NCI-H82 (cell line): Measurements from ENCODE around the gene SHMT2.
A peak's percentile ranks its signal among the peaks of the same experiment; 100 is the strongest.

Source experiments
- DNase-seq: peaks from one replicate; lab custom pipeline; 2025; lab: John Stamatoyannopoulos, UW

Gene SHMT2

DNA sequence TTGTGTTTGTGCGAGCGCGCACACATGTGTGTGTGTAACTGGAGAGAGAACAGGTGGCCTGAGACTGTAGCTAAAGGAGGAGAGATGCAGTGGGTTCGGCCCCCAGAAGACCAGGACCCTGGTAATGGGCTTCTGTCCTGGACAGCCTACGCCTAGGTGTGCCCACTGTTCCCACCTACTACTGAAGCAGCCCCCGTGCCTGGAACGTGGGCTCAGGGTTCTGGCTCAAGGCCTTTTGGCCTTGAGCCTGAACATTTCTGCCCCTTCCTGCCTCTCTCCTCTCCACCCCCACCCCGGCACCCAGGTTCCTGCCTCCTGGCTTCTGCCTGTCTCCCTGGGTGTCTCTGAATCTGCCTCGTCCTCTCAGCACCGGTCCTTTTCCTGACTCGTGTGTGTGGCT is 14.4 kb upstream of the SHMT2 start:
- no peak for DNase-seq

DNA sequence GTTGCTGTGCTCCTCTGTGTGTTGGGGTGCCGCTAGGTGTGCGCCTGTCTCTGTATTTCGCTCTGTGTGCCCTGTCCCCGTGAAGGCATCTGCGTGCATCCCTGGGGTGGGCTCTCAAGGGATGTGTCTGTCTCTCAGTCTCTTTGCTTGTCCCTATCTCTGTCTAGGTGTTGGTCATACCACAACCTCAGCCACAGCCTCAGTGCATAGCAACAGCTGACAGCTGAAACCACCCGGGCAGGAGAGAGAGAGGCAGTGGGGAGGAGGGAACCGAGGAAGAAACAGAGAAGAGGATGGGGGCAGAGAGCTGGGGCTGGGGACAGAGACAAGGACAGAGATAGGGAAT is 13.9 kb upstream of the SHMT2 start:
- DNase-seq: no peak

DNA sequence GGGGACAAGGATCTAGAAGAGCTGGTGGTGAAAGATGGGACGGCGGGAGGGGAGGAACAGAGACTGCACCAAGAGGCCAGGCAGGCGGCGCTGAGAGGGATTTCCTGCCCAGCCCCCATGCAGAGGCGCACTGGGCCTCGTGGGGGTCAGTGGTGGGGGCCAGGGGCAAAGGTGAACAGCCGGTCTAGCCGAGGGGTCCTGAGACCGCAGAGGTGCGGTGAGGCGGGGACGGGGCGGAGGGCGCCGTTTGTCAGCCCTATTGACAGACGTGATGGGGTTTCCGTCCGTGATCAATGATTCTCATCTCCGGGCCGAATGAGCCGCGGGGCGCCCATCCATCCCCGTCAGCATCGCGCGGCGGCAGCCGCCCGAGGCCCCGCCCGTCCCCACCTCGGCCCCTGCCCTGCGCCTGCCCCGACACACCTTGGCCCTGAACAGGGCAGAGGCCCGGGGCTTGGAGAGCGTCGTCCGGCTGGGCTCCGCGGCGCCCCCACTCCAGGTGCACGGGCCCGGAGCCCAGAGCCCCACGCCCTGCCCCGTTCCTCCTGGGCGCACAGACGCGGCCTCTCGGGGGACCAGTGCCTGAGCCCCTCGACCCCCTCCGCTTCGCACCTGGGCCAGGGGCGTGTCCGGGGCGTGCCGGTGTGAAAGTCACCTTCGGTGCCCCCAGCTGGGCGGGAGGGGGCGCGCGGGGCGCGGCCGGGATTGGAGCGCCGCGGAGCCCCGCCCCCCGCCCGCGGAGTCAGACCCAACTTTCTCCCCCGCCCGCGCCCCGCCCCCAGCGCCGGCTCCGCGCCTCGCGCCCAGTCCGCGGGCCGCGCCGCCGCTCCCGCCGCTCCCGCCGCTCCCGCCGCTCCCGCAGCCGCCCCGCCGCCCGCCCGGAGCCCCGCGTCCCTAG is 13.2 kb upstream of the SHMT2 start, which contains the start of gene NXPH4:
TSS of gene NXPH4 (plus strand) at position 781 of the 898 bp plus-strand sequence. CDS start 176 bp downstream, outside the sequence.
- peak; percentile 79 for DNase-seq

DNA sequence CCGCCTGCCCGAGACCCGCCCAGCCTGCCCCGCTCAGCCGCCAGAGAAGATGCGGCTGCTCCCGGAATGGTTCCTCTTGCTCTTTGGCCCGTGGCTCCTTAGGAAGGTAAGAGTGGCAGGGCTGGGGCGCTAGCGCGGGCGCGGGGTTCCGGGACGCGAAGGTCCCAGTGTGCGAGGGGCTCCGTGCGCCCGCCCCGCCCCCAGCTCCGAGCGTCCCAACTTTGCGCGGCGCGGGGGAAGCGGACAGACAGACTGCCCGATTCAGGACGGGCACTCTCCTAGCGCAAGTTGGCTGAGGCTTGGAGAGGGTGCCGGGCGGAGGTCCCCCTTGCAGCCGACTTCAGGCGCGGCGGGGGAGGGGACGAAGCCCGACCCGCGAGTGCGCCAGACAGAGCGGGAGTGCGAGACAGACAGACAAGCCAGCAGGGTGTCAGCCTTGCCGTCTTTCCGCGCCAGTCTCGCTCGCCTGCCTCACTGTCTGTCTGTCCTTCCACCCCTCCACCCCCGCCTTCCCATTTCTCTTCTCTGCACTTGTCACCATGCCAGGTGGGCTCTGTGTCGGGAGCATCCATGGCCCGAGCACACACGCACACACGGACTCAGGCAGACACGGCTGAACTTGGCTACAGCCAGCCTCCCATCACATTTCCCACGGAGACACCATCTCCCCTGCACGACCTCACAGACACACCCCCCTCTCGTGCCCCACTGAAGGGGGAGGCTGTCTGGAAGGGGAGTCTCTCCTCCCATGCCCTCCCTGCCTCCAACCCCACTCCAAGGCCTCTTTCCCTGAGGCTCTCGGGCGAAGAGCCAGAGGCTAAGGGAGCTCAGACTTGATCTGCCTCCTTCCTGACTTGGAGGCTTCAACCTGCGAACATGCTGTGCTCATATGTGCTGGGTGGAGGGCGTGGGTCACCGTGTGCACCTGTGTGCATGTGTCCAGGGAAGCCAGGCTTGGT is 12.3 kb upstream of the SHMT2 start:
- peak; percentile 67 for DNase-seq

DNA sequence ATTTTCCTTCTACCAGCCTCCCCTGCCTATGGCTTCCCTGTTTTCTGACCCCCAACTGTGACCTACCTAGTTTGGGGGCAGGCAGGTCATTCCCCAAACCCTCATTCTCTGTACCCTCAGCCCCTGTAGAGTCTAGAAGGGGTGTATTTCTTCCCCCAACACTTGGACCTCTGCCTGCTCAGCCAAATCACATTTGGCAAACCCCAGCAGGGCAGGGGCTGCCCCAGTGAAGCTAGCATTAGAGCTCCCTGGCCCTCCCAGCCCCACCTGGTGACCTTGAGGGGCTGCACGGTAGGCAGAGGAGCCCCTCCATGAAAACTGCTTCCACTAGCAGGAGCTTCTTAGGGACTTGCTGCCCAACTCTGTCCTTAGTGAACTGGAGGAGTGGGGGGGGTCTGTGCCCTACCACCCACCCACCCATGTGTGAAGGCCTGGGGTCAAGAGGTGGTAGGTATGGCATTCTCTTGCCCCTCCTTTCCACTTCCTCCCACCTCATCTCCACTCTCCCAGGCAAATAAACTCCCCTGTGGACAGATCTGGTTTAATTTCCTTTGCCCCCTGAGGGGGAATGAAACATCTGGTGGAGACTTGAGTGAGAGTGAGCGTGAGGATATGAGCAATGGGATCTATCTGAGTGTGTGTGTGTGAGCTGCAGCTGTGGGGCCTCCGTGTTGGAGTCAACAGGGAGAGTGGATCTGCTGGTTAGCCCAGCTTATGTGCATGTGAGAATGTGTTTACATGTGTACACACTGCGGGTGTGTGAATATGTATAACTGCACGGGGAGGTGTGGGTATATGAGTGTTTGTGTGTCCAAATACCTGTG is 11.3 kb upstream of the SHMT2 start:
- DNase-seq: peak; percentile 71

DNA sequence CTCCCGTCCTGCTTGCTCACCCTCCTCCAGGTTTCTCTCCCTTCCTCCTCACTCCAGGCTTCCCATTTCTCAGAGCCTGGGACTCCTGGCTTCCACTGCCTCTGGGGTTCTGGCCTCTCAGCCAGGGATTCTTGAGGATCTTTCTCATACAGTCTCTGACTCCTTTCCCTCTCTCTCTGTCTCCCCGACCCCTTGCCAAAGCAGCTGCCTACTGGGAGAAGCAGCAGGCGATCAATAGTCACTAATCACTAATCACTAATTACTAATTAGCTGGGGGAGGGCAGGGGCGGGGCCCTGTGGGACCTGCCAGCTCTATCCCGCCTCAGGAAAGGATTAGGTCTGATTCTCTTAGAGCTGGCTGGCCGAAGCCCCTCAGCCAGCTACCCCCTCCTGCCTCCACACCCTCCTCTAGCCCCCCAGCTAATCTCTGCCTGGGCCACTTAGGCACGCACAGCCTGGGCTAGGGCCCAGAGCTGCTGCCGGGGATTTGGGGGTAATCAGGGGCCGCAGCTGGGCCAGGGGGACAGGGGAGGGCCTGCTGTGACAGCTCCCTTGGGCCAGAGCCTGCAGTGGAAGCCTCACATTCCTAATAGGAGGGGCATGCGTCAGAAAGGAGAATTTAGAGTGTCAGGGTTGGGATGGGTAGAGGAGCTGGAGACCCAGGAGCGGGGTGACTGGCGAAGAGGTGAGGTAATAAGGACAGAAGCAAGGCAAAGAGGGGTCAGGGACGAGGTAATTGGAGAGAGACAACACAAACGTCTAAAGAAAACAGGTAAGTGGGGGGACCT is 10.1 kb upstream of the SHMT2 start:
- peak; percentile 99 for DNase-seq

DNA sequence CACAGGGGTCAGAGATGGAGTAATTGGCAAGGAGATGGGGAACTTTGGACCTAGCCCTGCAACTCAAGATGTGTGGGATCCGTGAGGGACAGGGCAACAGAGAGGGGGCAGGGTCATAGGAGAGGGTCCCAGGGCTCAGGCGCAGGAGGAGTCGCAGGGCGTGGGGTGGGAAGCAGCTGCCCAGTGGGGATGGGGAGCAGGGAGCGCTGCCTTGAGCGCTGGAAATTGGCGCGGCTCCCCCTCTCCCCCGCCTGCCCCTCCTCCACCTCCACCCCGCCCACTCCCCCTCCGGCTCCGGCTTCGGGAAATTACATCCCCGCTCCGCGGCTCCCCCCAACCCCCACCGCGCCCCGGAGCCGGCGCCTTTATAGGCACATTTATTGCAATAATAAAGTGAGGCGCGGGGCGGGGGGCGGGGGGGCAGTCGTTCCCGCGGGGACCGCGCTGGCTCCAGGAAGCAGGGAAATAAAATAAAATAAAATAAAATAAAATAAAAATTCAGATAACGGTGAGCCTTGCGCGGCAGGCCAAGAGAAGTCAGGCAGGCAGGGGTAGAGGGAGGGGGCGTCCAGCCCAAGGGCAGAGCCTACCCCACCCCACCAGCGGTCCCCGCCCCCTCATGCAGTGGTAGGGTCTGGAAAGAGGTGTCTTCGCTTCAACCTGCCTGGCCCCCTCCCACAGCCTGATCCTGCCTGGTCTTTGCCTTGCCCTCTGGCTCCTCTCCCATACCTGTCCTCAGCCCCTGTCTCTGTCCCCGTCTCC is 9.3 kb upstream of the SHMT2 start:
- DNase-seq: peak; percentile 68

DNA sequence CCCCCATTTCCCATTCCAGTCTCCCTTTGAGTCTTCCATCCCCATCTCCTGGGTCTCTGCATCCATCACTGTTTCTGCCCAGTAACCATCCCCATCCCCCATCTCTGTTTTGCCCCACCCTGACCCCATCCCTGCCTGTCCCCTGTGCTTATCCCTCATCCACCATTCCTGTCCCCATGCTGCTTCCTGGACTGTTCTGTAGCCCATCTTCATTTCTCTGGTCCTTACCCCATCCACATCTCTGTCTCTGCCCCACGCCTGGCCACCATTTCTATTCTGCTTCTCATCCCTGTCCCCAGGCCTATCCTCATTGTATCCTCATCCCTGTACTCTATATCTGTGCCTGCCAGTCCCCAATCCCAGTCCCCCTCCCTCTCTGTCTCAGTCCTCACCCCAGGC is 8.7 kb upstream of the SHMT2 start:
- DNase-seq: no peak

DNA sequence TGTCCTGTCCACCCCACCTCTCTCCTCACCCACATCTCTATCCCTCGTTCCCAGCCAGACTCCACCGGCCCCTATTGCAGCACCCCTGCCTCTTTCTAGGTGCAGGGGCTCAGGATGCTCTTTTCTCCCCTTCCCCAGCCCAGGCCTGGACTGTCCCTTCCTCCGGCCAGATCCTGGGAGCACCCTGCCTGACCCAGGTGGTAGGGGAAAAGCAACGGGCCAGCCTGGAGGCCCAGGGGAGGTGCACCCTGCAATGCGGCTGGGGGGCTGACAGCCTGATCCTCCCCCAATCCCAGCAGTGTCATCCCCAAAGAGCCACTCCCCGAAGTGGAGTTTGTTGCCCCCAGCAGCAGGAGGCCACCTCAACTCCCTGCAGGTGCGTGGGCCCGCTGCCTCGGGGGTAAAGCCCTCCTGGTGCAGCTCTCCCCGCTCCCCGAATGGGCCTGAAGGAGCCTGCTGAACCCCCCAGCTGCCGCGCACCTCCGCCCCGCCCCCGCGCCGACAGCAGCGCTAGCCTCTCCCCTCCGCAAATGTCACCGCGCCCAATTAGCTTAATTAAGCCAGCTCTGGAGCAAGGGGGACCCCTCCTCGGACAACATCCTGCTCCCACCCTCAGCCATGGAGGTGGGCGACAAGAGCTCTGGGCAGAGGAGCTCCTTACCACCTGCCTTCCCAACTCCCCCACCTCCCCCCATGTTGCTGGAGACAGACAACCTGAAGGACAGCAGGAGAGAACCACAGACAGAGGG is 8.2 kb upstream of the SHMT2 start:
- DNase-seq: peak; percentile 46

DNA sequence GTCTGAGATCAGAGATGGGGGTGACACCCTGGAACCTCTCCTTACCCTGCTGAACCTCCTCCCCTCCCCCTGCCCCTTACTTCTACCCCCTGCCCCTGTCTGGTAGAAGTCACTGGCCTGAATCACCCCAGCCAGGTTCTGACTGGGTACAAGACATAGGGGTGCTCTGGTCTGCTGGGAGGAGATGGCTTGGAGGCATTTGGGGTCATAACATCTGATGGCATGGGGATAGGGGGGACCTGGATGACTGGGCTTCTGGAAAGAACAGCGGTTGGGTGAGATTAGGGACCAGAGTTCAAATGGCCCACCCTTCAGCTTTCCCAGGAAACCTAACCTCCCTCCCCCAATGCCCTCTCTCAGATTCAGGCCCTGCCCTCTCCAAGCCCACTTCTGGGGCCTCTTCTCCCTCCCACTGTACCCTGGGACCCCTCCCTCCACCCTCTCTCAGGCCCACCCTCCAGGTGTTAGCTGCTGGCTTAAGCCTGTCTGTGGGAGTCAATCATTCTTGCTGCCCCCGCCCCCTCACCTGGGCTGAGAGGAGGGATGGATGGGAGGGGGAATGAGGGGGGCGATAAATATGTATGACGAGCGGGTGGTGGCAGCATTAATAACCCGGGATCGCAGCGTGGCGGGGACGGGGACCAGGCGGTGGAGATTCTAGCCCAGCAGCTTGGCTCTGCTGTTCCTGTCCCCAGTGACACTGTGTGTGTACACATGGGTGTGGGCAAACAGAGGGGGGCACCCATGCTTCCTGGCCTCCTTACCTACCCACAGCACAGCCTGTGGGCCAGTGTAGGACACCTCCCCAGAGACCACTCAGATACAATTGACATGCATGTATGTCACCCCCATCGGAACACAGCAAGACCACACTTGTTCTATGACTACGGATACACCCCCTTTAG is 7.0 kb upstream of the SHMT2 start:
- DNase-seq: peak; percentile 70

DNA sequence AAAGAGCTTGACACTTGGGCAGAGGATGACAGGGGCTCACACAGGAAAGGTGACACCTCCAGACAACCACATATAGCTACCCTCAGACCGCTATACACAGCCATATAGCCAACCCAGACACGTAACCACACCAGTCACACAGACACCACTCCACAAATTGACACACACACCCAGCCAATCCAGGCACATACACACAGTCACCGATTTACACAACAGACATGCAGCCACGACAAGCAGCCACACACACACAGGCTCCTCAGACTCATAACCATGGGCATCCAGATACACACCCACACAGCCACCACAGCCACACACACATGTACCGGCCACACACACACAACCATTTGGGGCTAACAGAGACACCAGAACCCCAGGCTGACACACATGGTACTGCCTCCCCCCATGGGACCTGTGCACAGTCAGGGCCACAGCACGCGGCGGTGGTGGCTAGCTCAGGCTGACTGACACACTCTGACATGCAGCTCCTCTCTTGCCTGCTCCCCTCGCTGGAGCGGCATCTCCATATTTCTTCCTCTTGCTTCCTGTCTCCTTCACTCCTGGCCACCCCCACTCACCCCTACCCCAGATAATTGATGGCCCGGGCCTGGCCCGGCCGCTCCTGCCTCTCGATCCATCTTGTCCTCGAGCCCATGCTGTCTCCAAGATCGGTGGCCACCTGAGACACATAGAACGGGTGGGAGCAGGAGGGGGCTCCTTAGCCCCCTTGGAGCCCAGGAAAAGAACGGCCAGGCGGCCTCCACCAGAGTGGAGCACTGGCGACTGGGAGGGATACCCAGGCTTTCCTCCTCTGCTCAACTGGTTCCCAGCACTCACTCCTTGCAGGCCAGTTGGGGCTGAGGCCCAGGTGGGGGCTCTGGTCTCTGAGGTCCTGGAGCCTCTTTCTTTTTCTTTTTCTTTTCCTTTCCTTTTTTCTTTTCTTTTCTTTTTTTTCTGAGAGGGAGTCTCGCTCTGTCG is 6.0 kb upstream of the SHMT2 start:
- DNase-seq: no peak

DNA sequence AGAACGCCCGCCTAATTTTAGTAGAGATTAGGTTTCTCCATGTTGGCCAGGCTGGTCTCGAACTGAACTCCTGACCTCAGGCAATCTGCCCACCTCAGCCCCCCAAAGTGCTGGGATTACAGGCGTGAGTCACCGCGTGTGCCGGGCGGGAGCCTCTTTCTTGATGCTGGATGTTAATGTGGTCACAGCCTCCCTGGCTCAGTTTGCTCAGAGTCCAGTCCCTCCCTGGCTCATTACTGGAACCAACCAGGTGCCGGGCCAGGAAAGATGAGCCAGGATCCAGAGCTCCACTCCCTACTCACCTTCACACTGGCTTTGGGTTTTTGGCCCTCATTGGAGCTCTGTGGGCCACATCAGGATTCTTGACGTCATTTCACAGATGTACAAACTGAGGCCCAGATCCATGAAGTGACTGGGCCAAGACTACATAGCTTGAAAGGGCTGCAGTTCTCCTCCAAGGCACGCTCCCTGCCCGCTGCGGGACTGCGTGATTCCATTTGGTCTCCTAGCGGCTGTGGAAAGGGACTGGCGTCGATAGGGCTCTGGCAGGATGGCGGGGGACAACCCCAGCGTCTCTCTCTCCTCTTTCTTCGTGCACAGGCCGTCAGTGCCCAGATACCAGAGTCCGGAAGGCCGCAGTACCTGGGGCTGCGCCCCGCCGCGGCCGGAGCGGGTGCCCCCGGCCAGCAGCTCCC is 5.1 kb upstream of the SHMT2 start:
- no peak for DNase-seq

DNA sequence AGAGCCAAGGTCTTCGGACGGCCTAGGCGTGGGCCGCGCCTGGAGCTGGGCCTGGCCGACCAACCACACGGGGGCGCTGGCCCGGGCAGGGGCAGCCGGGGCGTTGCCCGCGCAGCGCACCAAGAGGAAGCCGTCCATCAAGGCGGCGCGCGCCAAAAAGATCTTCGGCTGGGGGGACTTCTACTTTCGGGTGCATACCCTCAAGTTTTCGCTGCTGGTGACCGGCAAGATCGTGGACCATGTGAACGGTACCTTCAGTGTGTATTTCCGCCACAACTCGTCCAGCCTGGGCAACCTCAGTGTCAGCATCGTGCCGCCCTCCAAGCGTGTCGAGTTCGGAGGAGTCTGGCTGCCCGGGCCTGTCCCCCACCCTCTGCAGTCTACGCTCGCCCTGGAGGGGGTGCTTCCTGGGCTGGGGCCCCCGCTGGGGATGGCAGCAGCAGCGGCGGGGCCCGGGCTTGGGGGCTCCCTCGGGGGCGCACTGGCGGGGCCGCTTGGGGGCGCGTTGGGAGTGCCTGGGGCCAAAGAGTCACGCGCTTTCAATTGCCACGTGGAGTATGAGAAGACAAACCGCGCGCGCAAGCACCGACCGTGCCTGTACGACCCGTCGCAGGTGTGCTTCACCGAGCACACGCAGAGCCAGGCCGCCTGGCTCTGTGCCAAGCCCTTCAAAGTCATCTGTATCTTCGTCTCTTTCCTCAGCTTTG is 4.4 kb upstream of the SHMT2 start:
- peak; percentile 81 for DNase-seq

DNA sequence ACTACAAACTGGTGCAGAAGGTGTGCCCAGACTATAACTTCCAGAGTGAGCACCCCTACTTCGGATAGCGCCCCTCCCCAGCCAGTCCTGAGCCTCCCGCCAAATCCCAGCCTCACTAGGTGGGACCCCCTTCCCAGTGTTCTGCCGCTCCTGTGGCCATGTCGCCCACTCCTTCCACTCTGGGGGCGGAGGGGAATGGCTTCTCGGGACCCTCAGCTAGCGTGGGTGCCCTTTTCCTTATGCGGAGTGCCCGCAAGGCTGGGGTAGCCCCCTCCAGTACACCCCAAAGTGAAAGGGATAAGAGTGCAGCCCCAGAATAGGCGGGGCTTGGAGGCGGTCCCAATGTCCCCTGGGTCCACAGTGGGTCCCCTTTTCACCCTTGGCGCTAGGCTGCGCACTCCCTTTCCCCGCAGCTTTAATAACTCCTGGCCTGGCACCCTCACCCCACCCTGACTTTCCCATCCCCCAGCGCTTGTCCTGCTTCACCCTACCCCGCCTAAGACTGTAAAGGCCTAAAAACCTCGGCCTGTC is 3.8 kb upstream of the SHMT2 start:
- DNase-seq: peak; percentile 52

DNA sequence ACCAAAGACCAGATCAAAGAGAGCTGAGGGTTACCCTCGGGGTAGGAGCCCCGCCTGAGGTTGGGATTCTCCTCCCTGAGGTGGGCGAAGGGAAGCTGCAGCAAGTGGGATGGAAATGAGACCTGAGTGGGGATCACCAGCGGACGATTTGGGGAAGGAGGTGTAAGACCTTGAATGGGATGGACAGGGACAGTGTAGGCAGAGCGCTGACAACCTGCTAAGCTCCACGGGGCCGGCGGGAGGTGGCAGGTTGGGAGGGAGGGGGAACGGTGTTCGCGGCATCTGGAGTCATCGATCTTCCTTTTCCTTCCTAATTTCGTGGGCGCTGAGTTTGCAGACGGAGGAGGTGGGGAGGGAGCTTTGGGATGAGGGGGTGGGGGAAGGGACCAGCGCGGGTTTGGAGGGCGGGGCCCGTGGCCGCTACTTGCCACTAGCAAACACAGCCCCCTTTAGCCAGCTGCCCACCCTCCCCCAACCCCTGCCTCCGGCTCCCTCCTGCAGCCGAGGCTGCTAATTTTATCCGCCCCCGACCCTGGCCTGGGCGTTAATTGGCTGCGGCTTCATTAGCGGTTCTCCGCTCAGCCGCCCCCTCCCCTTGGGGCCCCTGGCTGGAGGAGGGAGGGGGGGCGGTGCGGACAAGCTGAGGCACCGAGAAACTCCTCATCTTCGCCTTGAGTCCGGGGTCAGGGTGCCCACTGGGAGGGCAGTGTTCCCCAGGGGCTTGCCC is 2.8 kb upstream of the SHMT2 start:
- peak; percentile 97 for DNase-seq
